Right lobe of liver (tissue), 4 donors: Measurements from ENCODE around the gene PANK1.
"Not testable (repeated sequence)": the region's sequence is repeated elsewhere in the genome, so short reads cannot be mapped to it uniquely, and the experiment has no call there.

Experiments used
- CTCF ChIP-seq, 4 donors: fragments of 200-600 bp in 3 of 4; fragments of 450-650 bp in 1 of 4; IDR thresholded peaks; one replicate each; pipeline versions ENCODE4 v1.5.1 to v1.8.0; 2016 to 2022; ENCODE audit warnings: antibody characterized with exemption in 4 of 4, mild to moderate bottlenecking in 2 of 4
- POLR2A ChIP-seq: fragments of 450-650 bp; IDR thresholded peaks from one replicate; pipeline ENCODE4 v1.6.1; 2017; ENCODE audit warnings: antibody characterized with exemption, mild to moderate bottlenecking
- donor health status: DM: no; HTN: no; CAD: no.
- donor health status: DM: no; HTN: no; CAD: no.
- donor health status: DM: no; HTN: yes; CAD: no.

- TF ChIP-seq POLR2A; CTCF (IDR thresholded peaks at IDR 0.05): not testable (repeated sequence)
Measured at GRCh38 chr10:89620296-89620695, 24.7 kb downstream of the PANK1 start.
